PC-9 (cell line): ENCODE measurements around the gene CIITA. TPM values are rescaled to one million over a fixed set of nuclear protein-coding genes. Genes with fewer than 3 reads are reported as not detected.

Experiments used
- BruUV-seq: library from RNA; stranded (reverse); fragments of 400-500 nt; replicated peaks from 2 replicates; lab custom pipeline; 2021; lab: Mats Ljungman, UMichigan
- CTCF ChIA-PET: fragments of 300-600 bp; sonication (Branson Sonifier 250); formaldehyde crosslinking; loops from one replicate; lab custom pipeline; 2022; ENCODE audit warnings: antibody characterized with exemption; lab: Charles Lee
- POLR2A ChIA-PET: fragments of 300-600 bp; sonication (Branson Sonifier 250); formaldehyde crosslinking; loops from one replicate; lab custom pipeline; 2022; ENCODE audit warnings: antibody characterized with exemption; ENCODE audit not compliant: unreplicated experiment; lab: Charles Lee
- DNase-seq, 2 experiments: peaks; one replicate each; pipeline versions ENCODE4 v3.0.0 to v3.0.0-alpha.2; 2015 to 2022; ENCODE audit warnings: mixed read lengths in 1 of 2
- H2AFZ ChIP-seq: fragments of 200-600 bp; sonication (generic); 2 replicates; pipeline ENCODE4 v1.8.1; 2017; ENCODE audit warnings: antibody characterized with exemption
- H3F3A ChIP-seq: fragments of 200-600 bp; sonication (generic); 2 replicates; pipeline ENCODE4 v1.8.1; 2017; ENCODE audit warnings: antibody characterized with exemption, mild to moderate bottlenecking, low read depth; ENCODE audit not compliant: insufficient read depth
- H3K27ac ChIP-seq: fragments of 200-600 bp; sonication (generic); 2 replicates; pipeline ENCODE4 v1.6.1; 2016; ENCODE audit warnings: mixed run types
- H3K27me3 ChIP-seq: fragments of 200-600 bp; sonication (generic); 2 replicates; pipeline ENCODE4 v1.6.1; 2016; ENCODE audit warnings: low read depth, mixed run types; ENCODE audit not compliant: insufficient read depth
- H3K36me3 ChIP-seq: fragments of 200-600 bp; sonication (generic); 2 replicates; pipeline ENCODE4 v1.6.1; 2016; ENCODE audit warnings: low read depth, mixed run types
- H3K4me1 ChIP-seq: fragments of 200-600 bp; sonication (generic); replicated peaks from 2 replicates; pipeline ENCODE4 v1.6.1; 2016; ENCODE audit warnings: mixed run types; ENCODE audit not compliant: insufficient read depth
- H3K4me2 ChIP-seq: fragments of 200-600 bp; sonication (generic); 2 replicates; pipeline ENCODE4 v1.6.1; 2017; ENCODE audit warnings: mixed run types
- H3K4me3 ChIP-seq: fragments of 200-600 bp; sonication (generic); 2 replicates; pipeline ENCODE4 v1.6.1; 2016; ENCODE audit warnings: mixed run types
- H3K79me2 ChIP-seq: fragments of 200-600 bp; sonication (generic); 2 replicates; pipeline ENCODE4 v1.6.1; 2017; ENCODE audit warnings: low read depth, mixed run types
- H3K9me2 ChIP-seq: fragments of 200-600 bp; sonication (generic); 2 replicates; pipeline ENCODE4 v1.8.1; 2017; ENCODE audit warnings: mild to moderate bottlenecking; ENCODE audit not compliant: insufficient read depth
- H3K9me3 ChIP-seq: fragments of 200-600 bp; sonication (generic); 2 replicates; pipeline ENCODE4 v1.8.1; 2016; ENCODE audit warnings: low read depth; ENCODE audit not compliant: insufficient read depth
- H4K20me1 ChIP-seq: fragments of 200-600 bp; sonication (generic); 2 replicates; pipeline ENCODE4 v1.8.1; 2017; ENCODE audit not compliant: insufficient read depth
- CTCF ChIP-seq: fragments of 200-600 bp; sonication (generic); conservative IDR thresholded peaks from 2 replicates; pipeline ENCODE4 v1.6.1; 2017; ENCODE audit warnings: mixed run types, antibody characterized with exemption, mild to moderate bottlenecking, moderate library complexity
- EZH2 ChIP-seq: fragments of 200-600 bp; sonication (generic); IDR thresholded peaks from 2 replicates; pipeline ENCODE4 v1.8.0; 2017; ENCODE audit warnings: antibody characterized with exemption, low read depth
- intact Hi-C: fragments of 100-400 bp; cut with micrococcal nuclease; formaldehyde crosslinking; loops from one replicate; pipeline ENCODE4 v1.10.0; 2022; ENCODE audit not compliant: unreplicated experiment
- total RNA-seq: library from RNA; stranded (reverse); gene quantifications from 2 replicates; pipeline ENCODE4 v1.2.3, GENCODE V29; 2021

Gene CIITA
- total RNA-seq, 1 experiment from 2014 or later: 1.7 TPM

DNA sequence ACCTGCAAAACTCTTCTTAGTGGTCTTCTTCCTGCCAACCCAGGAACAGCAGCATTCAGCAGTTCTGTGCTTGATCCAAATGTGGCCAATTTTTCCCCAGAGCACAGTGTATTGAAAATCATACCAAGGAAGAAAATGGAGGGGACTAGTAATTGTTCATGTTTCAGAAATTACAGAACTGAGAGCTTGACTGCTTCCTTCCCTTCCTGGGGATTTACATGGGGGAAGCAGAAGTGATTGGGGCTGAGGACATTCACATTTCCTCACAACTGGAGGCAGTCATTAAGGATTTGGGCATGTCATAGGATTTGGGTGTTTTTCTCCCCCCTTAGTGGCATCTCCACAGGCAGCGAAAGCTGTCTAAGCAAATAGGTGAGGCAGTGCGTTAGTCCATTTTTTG, 19.7 kb downstream of the CIITA start:
- H3K79me2 ChIP-seq: no peaks in the 10 kb centered on the region
- no peaks in the 10 kb centered on the region for H3F3A ChIP-seq
- no TSS peak for BruUV-seq
- peaks cover 18% of the 10 kb centered on the region for H3K27me3 ChIP-seq
- POLR2A ChIA-PET: no interaction called here
- H2AFZ ChIP-seq: no peak overlapping the region
- no peaks in the 10 kb centered on the region for H3K36me3 ChIP-seq
- no peak overlapping the region for H3K4me2 ChIP-seq
- H3K9me2 ChIP-seq: no peaks in the 10 kb centered on the region
- H3K4me3 ChIP-seq: no peak overlapping the region
- TF ChIP-seq EZH2 (no peak), CTCF (no peak)
- CTCF ChIA-PET: no interaction called here
- intact Hi-C loops: no loop called here
- no peaks in the 10 kb centered on the region for H4K20me1 ChIP-seq
- no peaks in the 10 kb centered on the region for H3K4me1 ChIP-seq
- no peak overlapping the region for H3K27ac ChIP-seq
- DNase-seq: no peak
- H3K9me3 ChIP-seq: no peaks in the 10 kb centered on the region

DNA sequence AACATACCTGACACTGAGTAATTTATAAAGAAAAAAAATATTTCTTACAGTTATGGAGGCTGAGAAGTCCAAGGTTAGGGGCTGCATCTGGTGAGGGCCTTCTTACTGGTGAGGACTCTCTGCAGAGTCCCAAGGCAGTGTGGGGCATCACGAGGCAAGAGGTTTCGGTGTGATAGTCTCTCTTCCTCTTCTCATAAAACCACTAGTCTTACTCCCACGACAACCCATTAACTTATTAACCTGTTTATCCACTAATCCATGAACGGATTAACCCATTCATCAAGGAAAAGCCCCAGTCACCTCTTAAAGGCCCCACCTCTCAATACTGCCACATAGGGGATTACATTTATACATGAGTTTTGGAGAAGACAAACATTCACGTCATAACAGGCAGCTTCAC, 20.1 kb downstream of the CIITA start:
- no peaks in the 10 kb centered on the region for H3F3A ChIP-seq
- no peak for DNase-seq
- POLR2A ChIA-PET: no interaction called here
- H3K4me2 ChIP-seq: no peak overlapping the region
- no peaks in the 10 kb centered on the region for H3K79me2 ChIP-seq
- no peaks in the 10 kb centered on the region for H3K36me3 ChIP-seq
- CTCF ChIA-PET: no interaction called here
- H2AFZ ChIP-seq: no peak overlapping the region
- H3K27ac ChIP-seq: no peak overlapping the region
- intact Hi-C loops: no loop called here
- no peak overlapping the region for H3K4me3 ChIP-seq
- no TSS peak for BruUV-seq
- no peaks in the 10 kb centered on the region for H4K20me1 ChIP-seq
- H3K4me1 ChIP-seq: no peaks in the 10 kb centered on the region
- no peaks in the 10 kb centered on the region for H3K9me3 ChIP-seq
- TF ChIP-seq CTCF: no peak
- TF ChIP-seq EZH2: no peak
- H3K27me3 ChIP-seq: peaks cover 15% of the 10 kb centered on the region
- no peaks in the 10 kb centered on the region for H3K9me2 ChIP-seq

- no TSS peak for BruUV-seq
- Histone ChIP-seq H3K4me1 (no peaks in the 10 kb centered on the region), H3K9me2 (no peaks in the 10 kb centered on the region), H2AFZ (no peak overlapping the region), H3K27me3 (peaks cover 12% of the 10 kb centered on the region; the same call in 1 of the 2 replicates), H3K4me3 (no peak overlapping the region), H3K79me2 (no peaks in the 10 kb centered on the region), H3K4me2 (no peak overlapping the region), H3K9me3 (no peaks in the 10 kb centered on the region), H3K36me3 (no peaks in the 10 kb centered on the region), H4K20me1 (no peaks in the 10 kb centered on the region), H3K27ac (no peak overlapping the region), H3F3A (no peaks in the 10 kb centered on the region)
- no peak for DNase-seq
- POLR2A ChIA-PET: no interaction called here
- intact Hi-C loops: no loop called here
- CTCF ChIA-PET: no interaction called here
- TF ChIP-seq CTCF (no peak), EZH2 (no peak)
Observed at GRCh38 chr16:10902999-10903398, 26.0 kb downstream of the CIITA start.
